ENCODE measurements around the gene BDH1.
"Not testable (repeated sequence)": the region's sequence is repeated elsewhere in the genome, so short reads cannot be mapped to it uniquely, and the experiment has no call there.

Gene BDH1

GRCh38 chr3:197487911-197488391, 67.8 kb downstream of the BDH1 start:
- DNase-seq (ENCODE audit: low read depth in 1 of 2, low spot score in 1 of 2) = no peak

GRCh38 chr3:197486861-197487260, 68.9 kb downstream of the BDH1 start:
- DNase-seq (ENCODE audit: low read depth in 1 of 2, low spot score in 1 of 2) = no peak

GRCh38 chr3:197485143-197485542, 70.6 kb downstream of the BDH1 start:
- no peak for DNase-seq (ENCODE audit: low read depth in 1 of 2, low spot score in 1 of 2)

GRCh38 chr3:197484204-197484901, 71.4 kb downstream of the BDH1 start:
- no peak for DNase-seq (ENCODE audit: low read depth in 1 of 2, low spot score in 1 of 2)

- no peak for DNase-seq (ENCODE audit: low read depth in 1 of 2, low spot score in 1 of 2)
These were observed 73.8 kb downstream of the BDH1 start for GRCh38 chr3:197482001-197482400.

- no peak for DNase-seq (ENCODE audit: low read depth in 1 of 2, low spot score in 1 of 2)
These were observed 75.4 kb downstream of the BDH1 start for GRCh38 chr3:197480320-197480719.

GRCh38 chr3:197478746-197479668, 76.8 kb downstream of the BDH1 start:
- DNase-seq (ENCODE audit: low read depth in 1 of 2, low spot score in 1 of 2) = no peak

GRCh38 chr3:197477816-197478215, 78.0 kb downstream of the BDH1 start:
- not testable (repeated sequence) for DNase-seq (ENCODE audit: low read depth in 1 of 2, low spot score in 1 of 2)

GRCh38 chr3:197475997-197476525, 79.7 kb downstream of the BDH1 start:
- no peak for DNase-seq (ENCODE audit: low read depth in 1 of 2, low spot score in 1 of 2)

GRCh38 chr3:197475514-197475913, 80.3 kb downstream of the BDH1 start:
- DNase-seq (ENCODE audit: low read depth in 1 of 2, low spot score in 1 of 2) = no peak

- no peak for DNase-seq (ENCODE audit: low read depth in 1 of 2, low spot score in 1 of 2)
These were observed 83.6 kb downstream of the BDH1 start for GRCh38 chr3:197472151-197472550.

- no peak for DNase-seq (ENCODE audit: low read depth in 1 of 2, low spot score in 1 of 2)
These were observed 84.4 kb downstream of the BDH1 start for GRCh38 chr3:197471221-197472010.

GRCh38 chr3:197468866-197469382, 86.8 kb downstream of the BDH1 start:
- DNase-seq (ENCODE audit: low read depth in 1 of 2, low spot score in 1 of 2) = no peak

- DNase-seq (ENCODE audit: low read depth in 1 of 2, low spot score in 1 of 2) = no peak
These were observed 87.6 kb downstream of the BDH1 start for GRCh38 chr3:197468167-197468566.

GRCh38 chr3:197466586-197467399, 89.0 kb downstream of the BDH1 start:
- DNase-seq (ENCODE audit: low read depth in 1 of 2, low spot score in 1 of 2) = no peak

GRCh38 chr3:197465996-197466549, 89.7 kb downstream of the BDH1 start:
- no peak for DNase-seq (ENCODE audit: low read depth in 1 of 2, low spot score in 1 of 2)

- DNase-seq (ENCODE audit: low read depth in 1 of 2, low spot score in 1 of 2) = no peak
These were observed 90.4 kb downstream of the BDH1 start for GRCh38 chr3:197465197-197465995.

- DNase-seq (ENCODE audit: low read depth in 1 of 2, low spot score in 1 of 2) = no peak
These were observed 91.0 kb downstream of the BDH1 start for GRCh38 chr3:197464794-197465193.

GRCh38 chr3:197463279-197463678, 92.5 kb downstream of the BDH1 start:
- DNase-seq (ENCODE audit: low read depth in 1 of 2, low spot score in 1 of 2) = no peak
